IMR-90 (cell line): Measurements from ENCODE around the gene IL12A. TPM values are rescaled to one million over a fixed set of nuclear protein-coding genes. Genes with fewer than 3 reads are reported as not detected.

Source experiments
- ATAC-seq: fragments of 200-7000 bp; cut with Tn5 transposase; 2 replicates; pipeline ENCODE4 v1.9.1; 2020; ENCODE audit warnings: low read depth, mild to moderate bottlenecking, moderate library complexity
- BruUV-seq: library from RNA; stranded (reverse); fragments of 400-500 nt; replicated peaks from 2 replicates; lab custom pipeline; 2021; lab: Mats Ljungman, UMichigan
- CTCF ChIA-PET: fragments of 300-600 bp; formaldehyde crosslinking; extraction: SDS; loops from one replicate; lab custom pipeline; 2021; ENCODE audit warnings: antibody characterized with exemption; lab: Yijun Ruan, JAX
- POLR2A ChIA-PET: fragments of 300-600 bp; sonication (Branson Sonifier 250); formaldehyde crosslinking; loops from one replicate; lab custom pipeline; 2022; ENCODE audit warnings: antibody characterized with exemption; ENCODE audit not compliant: unreplicated experiment; lab: Charles Lee
- DNase-seq: peaks from one replicate; pipeline ENCODE4 v3.0.0; 2013
- H2AFZ ChIP-seq: replicated peaks from 2 replicates; pipeline ENCODE3; 2013; ENCODE audit warnings: low read length, mild to moderate bottlenecking; ENCODE audit not compliant: poor library complexity
- H2AK5ac ChIP-seq: 2 replicates; pipeline ENCODE4 v1.6.1; 2013; ENCODE audit warnings: low read depth, low read length, inconsistent platforms
- H2AK9ac ChIP-seq: replicated peaks from 2 replicates; pipeline ENCODE3; 2013; ENCODE audit warnings: mild to moderate bottlenecking, low read depth, low read length, moderate library complexity; ENCODE audit not compliant: poor library complexity
- H2BK120ac ChIP-seq: 2 replicates; pipeline ENCODE4 v1.6.1; 2013; ENCODE audit warnings: low read depth, low read length, inconsistent platforms
- H2BK15ac ChIP-seq: 3 replicates; pipeline ENCODE4 v1.6.1; 2013; ENCODE audit warnings: low read depth, low read length, inconsistent platforms
- H2BK20ac ChIP-seq: 2 replicates; pipeline ENCODE4 v1.6.1; 2013; ENCODE audit warnings: low read depth, mild to moderate bottlenecking, inconsistent platforms, low read length, moderate library complexity
- H2BK5ac ChIP-seq: 2 replicates; pipeline ENCODE4 v1.6.1; 2013; ENCODE audit warnings: mild to moderate bottlenecking, low read depth, low read length, inconsistent platforms; ENCODE audit not compliant: poor library complexity, severe bottlenecking
- H3K14ac ChIP-seq: replicated peaks from 2 replicates; pipeline ENCODE4 v1.6.1; 2013; ENCODE audit warnings: low read depth, low read length, inconsistent platforms
- H3K18ac ChIP-seq: 2 replicates; pipeline ENCODE4 v1.6.1; 2013; ENCODE audit warnings: low read depth, low read length, control low read depth
- H3K23ac ChIP-seq: 2 replicates; pipeline ENCODE4 v1.6.1; 2013; ENCODE audit warnings: low read depth, low read length, inconsistent platforms
- H3K27ac ChIP-seq: 2 replicates; pipeline ENCODE4 v1.5.1; 2013; ENCODE audit warnings: mild to moderate bottlenecking, control low read depth, low read length; ENCODE audit not compliant: insufficient read depth
- H3K27me3 ChIP-seq: 2 replicates; pipeline ENCODE4 v1.6.1; 2013; ENCODE audit warnings: low read length; ENCODE audit not compliant: control insufficient read depth, insufficient read depth
- H3K36me3 ChIP-seq: 2 replicates; pipeline ENCODE4 v1.6.1; 2013; ENCODE audit warnings: low read length, mixed read lengths; ENCODE audit not compliant: control insufficient read depth, insufficient read depth
- H3K4ac ChIP-seq: 2 replicates; pipeline ENCODE4 v1.6.1; 2013; ENCODE audit warnings: low read depth, low read length, inconsistent platforms
- H3K4me1 ChIP-seq: 2 replicates; pipeline ENCODE4 v1.6.1; 2013; ENCODE audit warnings: low read length, mixed read lengths; ENCODE audit not compliant: control insufficient read depth, insufficient read depth
- H3K4me2 ChIP-seq: 2 replicates; pipeline ENCODE4 v1.6.1; 2013; ENCODE audit warnings: low read depth, mild to moderate bottlenecking, control low read depth, low read length, moderate library complexity
- H3K4me3 ChIP-seq: 2 replicates; pipeline ENCODE4 v1.5.1; 2013; ENCODE audit warnings: low read depth, mild to moderate bottlenecking, control low read depth, low read length, moderate library complexity; ENCODE audit not compliant: insufficient read depth
- H3K56ac ChIP-seq: 2 replicates; pipeline ENCODE4 v1.6.1; 2013; ENCODE audit warnings: low read length, inconsistent platforms; ENCODE audit not compliant: insufficient read depth; ENCODE audit errors: extremely low read depth
- H3K79me1 ChIP-seq, 2 experiments: 2 replicates each; pipeline ENCODE4 v1.6.1; 2013; ENCODE audit warnings: low read length in 2 of 2, inconsistent platforms in 1 of 2, low read depth in 1 of 2
- H3K9ac ChIP-seq: 2 replicates; pipeline ENCODE4 v1.6.1; 2013; ENCODE audit warnings: low read depth, low read length, control low read depth
- H3K9me1 ChIP-seq: 2 replicates; pipeline ENCODE4 v1.6.1; 2013; ENCODE audit warnings: low read length, inconsistent platforms; ENCODE audit not compliant: insufficient read depth
- H3K9me3 ChIP-seq: 2 replicates; pipeline ENCODE4 v1.6.1; 2013; ENCODE audit warnings: low read length; ENCODE audit not compliant: control insufficient read depth, insufficient read depth
- H4K20me1 ChIP-seq: 2 replicates; pipeline ENCODE4 v1.6.1; 2013; ENCODE audit warnings: low read length, inconsistent platforms; ENCODE audit not compliant: insufficient read depth
- H4K5ac ChIP-seq: 2 replicates; pipeline ENCODE4 v1.6.1; 2013; ENCODE audit warnings: mild to moderate bottlenecking, low read depth, low read length, control low read depth
- H4K8ac ChIP-seq, 2 experiments: 2 replicates each; pipeline ENCODE4 v1.6.1; 2013; ENCODE audit warnings: low read depth in 2 of 2, low read length in 2 of 2, control low read depth in 1 of 2, inconsistent platforms in 1 of 2
- H4K91ac ChIP-seq: 2 replicates; pipeline ENCODE4 v1.6.1; 2013; ENCODE audit warnings: low read depth, low read length, inconsistent platforms; ENCODE audit not compliant: insufficient read depth
- BHLHE40 ChIP-seq: fragments of 150-350 bp; IDR thresholded peaks from 2 replicates; pipeline ENCODE4 v1.6.1; 2016; ENCODE audit warnings: mild to moderate bottlenecking, low read depth, low read length
- CEBPB ChIP-seq: IDR thresholded peaks from 2 replicates; pipeline ENCODE4 v1.6.1; 2012; ENCODE audit warnings: low read depth, low read length, improper control_type of control experiment
- CHD1 ChIP-seq: IDR thresholded peaks from 2 replicates; pipeline ENCODE4 v1.6.1; 2012; ENCODE audit warnings: low read depth, low read length, improper control_type of control experiment
- CTCF ChIP-seq: conservative IDR thresholded peaks from 2 replicates; pipeline ENCODE4 v1.5.1; 2012; ENCODE audit warnings: mild to moderate bottlenecking, low read depth, low read length, improper control_type of control experiment
- MAFK ChIP-seq: IDR thresholded peaks from 2 replicates; pipeline ENCODE4 v1.6.1; 2012; ENCODE audit warnings: low read depth, low read length, improper control_type of control experiment
- MAZ ChIP-seq: IDR thresholded peaks from 2 replicates; pipeline ENCODE4 v1.6.1; 2012; ENCODE audit warnings: low read depth, mild to moderate bottlenecking, low read length, improper control_type of control experiment, moderate library complexity, borderline replicate concordance
- NFE2L2 ChIP-seq: fragments of 150-350 bp; IDR thresholded peaks from 2 replicates; pipeline ENCODE4 v1.6.1; 2016; ENCODE audit warnings: low read depth, mild to moderate bottlenecking, low read length
- RAD21 ChIP-seq: IDR thresholded peaks from 2 replicates; pipeline ENCODE4 v1.6.1; 2012; ENCODE audit warnings: low read length, improper control_type of control experiment
- RCOR1 ChIP-seq: IDR thresholded peaks from 2 replicates; pipeline ENCODE4 v1.6.1; 2012; ENCODE audit warnings: mild to moderate bottlenecking, low read length, improper control_type of control experiment; ENCODE audit not compliant: insufficient replicate concordance
- USF2 ChIP-seq: fragments of 150-350 bp; IDR thresholded peaks from 2 replicates; pipeline ENCODE4 v1.6.1; 2017; ENCODE audit warnings: mild to moderate bottlenecking, antibody characterized with exemption, low read length, low read depth
- WGBS, 2 experiments: methylation state at CpG; one replicate each; pipeline versions ENCODE4 v1.1.5 to v1.1.7; 2013; ENCODE audit warnings: missing lambda C conversion rate in 2 of 2; ENCODE audit not compliant: insufficient read length in 1 of 2; ENCODE audit errors: extremely low coverage in 2 of 2; 5-methylcytosine and 5-hydroxymethylcytosine counted together
- dilution Hi-C: fragments of 300-500 bp; cut with HindIII; formaldehyde crosslinking; loops from one replicate; pipeline ENCODE4 v1.14.3; 2018; ENCODE audit warnings: low sequenced_read_pairs; ENCODE audit not compliant: unreplicated experiment
- in situ Hi-C: fragments of 300-500 bp; cut with MboI; formaldehyde crosslinking; loops from 3 replicates; pipeline ENCODE4 v1.14.3; 2019; ENCODE audit warnings: low sequenced_read_pairs, inconsistent platforms, mixed read lengths
- intact Hi-C: fragments of 100-400 bp; cut with micrococcal nuclease; formaldehyde crosslinking; loops from 2 replicates; pipeline ENCODE4 v1.10.0; 2022
- polyA plus RNA-seq, 3 experiments: library from polyadenylated mRNA; depleted of rRNA; stranded (reverse); fragments of >200 nt; gene quantifications; 2 replicates each; pipeline ENCODE4 v1.2.3, GENCODE V29; 2012; ENCODE audit warnings: low replicate concordance in 1 of 3
- total RNA-seq: library from RNA; depleted of rRNA; stranded (reverse); fragments of >200 nt; gene quantifications from 2 replicates; pipeline ENCODE4 v1.2.3, GENCODE V29; 2012
- TF ChIP-seq, protein P1 (sequence below): fragments of 150-350 bp; IDR thresholded peaks from 2 replicates; pipeline ENCODE4 v1.6.1; 2016; ENCODE audit warnings: low read depth, mild to moderate bottlenecking, low read length, moderate library complexity, borderline replicate concordance

IL12A gene
- total and polyA plus RNA-seq, 2 of the 4 experiments (the other 2 are of a cell fraction): 0.90 to 2.9 TPM

GRCh38 chr3:159995091-159995490, 6.5 kb downstream of the IL12A start:
- no peak overlapping the region for H3K4ac ChIP-seq
- ATAC-seq (no peak), DNase-seq (no peak)
- peaks cover 6% of the 10 kb centered on the region for H3K4me1 ChIP-seq
- dilution Hi-C loops: no loop called here
- no peak overlapping the region for H3K27ac ChIP-seq
- no peaks in the 10 kb centered on the region for H3K27me3 ChIP-seq
- H3K18ac ChIP-seq: peak overlapping the region; percentile 30; the same call in 1 of the 2 replicates
- H4K91ac ChIP-seq: no peak overlapping the region
- H2BK120ac ChIP-seq: peak overlapping the region; percentile 39; the same call in 1 of the 2 replicates
- intact Hi-C loops: no loop called here
- no peak overlapping the region for H2AK9ac ChIP-seq
- H3K56ac ChIP-seq: no peak overlapping the region
- peak overlapping the region; percentile 78; the same call in 1 of the 3 replicates for H2BK15ac ChIP-seq
- H3K36me3 ChIP-seq: 0 out of 2 replicates have a peak, but pooled peaks cover 2% of the 10 kb centered on the region
- no peaks in the 10 kb centered on the region for H3K9me3 ChIP-seq
- POLR2A ChIA-PET: no interaction called here
- no peak overlapping the region for H3K4me3 ChIP-seq
- H4K8ac ChIP-seq: no peak overlapping the region
- no peak for TF ChIP-seq CTCF
- TF ChIP-seq MAFK: no peak
- TF ChIP-seq, protein P1, sequence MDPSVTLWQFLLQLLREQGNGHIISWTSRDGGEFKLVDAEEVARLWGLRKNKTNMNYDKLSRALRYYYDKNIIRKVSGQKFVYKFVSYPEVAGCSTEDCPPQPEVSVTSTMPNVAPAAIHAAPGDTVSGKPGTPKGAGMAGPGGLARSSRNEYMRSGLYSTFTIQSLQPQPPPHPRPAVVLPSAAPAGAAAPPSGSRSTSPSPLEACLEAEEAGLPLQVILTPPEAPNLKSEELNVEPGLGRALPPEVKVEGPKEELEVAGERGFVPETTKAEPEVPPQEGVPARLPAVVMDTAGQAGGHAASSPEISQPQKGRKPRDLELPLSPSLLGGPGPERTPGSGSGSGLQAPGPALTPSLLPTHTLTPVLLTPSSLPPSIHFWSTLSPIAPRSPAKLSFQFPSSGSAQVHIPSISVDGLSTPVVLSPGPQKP: no peak
- no peak for TF ChIP-seq USF2
- no peak for TF ChIP-seq BHLHE40
- no peak for TF ChIP-seq CHD1
- no peak for TF ChIP-seq NFE2L2
- TF ChIP-seq RCOR1: no peak
- TF ChIP-seq MAZ: no peak
- TF ChIP-seq RAD21: no peak
- no peak for TF ChIP-seq CEBPB
- no peak overlapping the region for H3K23ac ChIP-seq
- no CpG with 5 or more reads among the region's 1 CpG for WGBS, 2 experiments
- BruUV-seq: no TSS peak
- no peak overlapping the region for H3K4me2 ChIP-seq
- H3K14ac ChIP-seq: no peak overlapping the region
- H2BK20ac ChIP-seq: peak overlapping the region; percentile 39
- 0 out of 2 replicates have a peak, but pooled peaks cover 6% of the 10 kb centered on the region for H3K9me1 ChIP-seq
- H2AFZ ChIP-seq: no peak overlapping the region
- in situ Hi-C loops: no loop called here
- peak overlapping the region; percentile 64 for H2BK5ac ChIP-seq
- H2AK5ac ChIP-seq: no peak overlapping the region
- H3K79me1 ChIP-seq: no peaks in the 10 kb centered on the region
- H4K5ac ChIP-seq: no peak overlapping the region; the same call in 1 of the 2 replicates
- H4K20me1 ChIP-seq: no peaks in the 10 kb centered on the region
- H3K9ac ChIP-seq: no peak overlapping the region
- CTCF ChIA-PET: interaction anchor here (1.6 kb wide), 1 partner anchor 110 kb away, joined by 5 read pairs; no protein-coding TSS in a partner anchor
